C4-2B (cell line): Measurements from ENCODE around the gene STIM1.

Source experiments
- ZFX ChIP-seq: fragments of 450-650 bp; IDR thresholded peaks from 2 replicates; pipeline ENCODE4 v1.6.1; 2017
- TF ChIP-seq, protein P1 (sequence below): fragments of 450-650 bp; conservative IDR thresholded peaks from 2 replicates; pipeline ENCODE4 v1.5.1; 2017; ENCODE audit warnings: mild to moderate bottlenecking

- TF ChIP-seq, protein P1, sequence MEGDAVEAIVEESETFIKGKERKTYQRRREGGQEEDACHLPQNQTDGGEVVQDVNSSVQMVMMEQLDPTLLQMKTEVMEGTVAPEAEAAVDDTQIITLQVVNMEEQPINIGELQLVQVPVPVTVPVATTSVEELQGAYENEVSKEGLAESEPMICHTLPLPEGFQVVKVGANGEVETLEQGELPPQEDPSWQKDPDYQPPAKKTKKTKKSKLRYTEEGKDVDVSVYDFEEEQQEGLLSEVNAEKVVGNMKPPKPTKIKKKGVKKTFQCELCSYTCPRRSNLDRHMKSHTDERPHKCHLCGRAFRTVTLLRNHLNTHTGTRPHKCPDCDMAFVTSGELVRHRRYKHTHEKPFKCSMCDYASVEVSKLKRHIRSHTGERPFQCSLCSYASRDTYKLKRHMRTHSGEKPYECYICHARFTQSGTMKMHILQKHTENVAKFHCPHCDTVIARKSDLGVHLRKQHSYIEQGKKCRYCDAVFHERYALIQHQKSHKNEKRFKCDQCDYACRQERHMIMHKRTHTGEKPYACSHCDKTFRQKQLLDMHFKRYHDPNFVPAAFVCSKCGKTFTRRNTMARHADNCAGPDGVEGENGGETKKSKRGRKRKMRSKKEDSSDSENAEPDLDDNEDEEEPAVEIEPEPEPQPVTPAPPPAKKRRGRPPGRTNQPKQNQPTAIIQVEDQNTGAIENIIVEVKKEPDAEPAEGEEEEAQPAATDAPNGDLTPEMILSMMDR: no peak
- TF ChIP-seq ZFX: no peak
Measured at GRCh38 chr11:4090258-4090657, 234.8 kb downstream of the STIM1 start.
